Heart left ventricle (tissue), 13 donors: ENCODE results near the gene DGKG.

Source experiments
- CTCF ChIP-seq, 12 donors: fragments of 200-600 bp; sonication (generic) in 4 of 12; IDR thresholded peaks; one replicate each; pipeline versions ENCODE4 v1.5.0 to v1.8.0; 2018 to 2022; ENCODE audit warnings: antibody characterized with exemption in 12 of 12, mild to moderate bottlenecking in 5 of 12
- POLR2A ChIP-seq, 2 donors: fragments of 450-650 bp; IDR thresholded peaks; one replicate each; pipeline ENCODE4 v1.6.1; 2017; ENCODE audit warnings: antibody characterized with exemption in 2 of 2, mild to moderate bottlenecking in 2 of 2, moderate library complexity in 2 of 2
- donor health status: ischemic (EF 13 %, LVEDD 7.1; RV severe dilation, severe dysfunction).
- donor health status: DM: no; HTN: yes; CAD: no.
- donor health status: DM: no; HTN: no; CAD: no.
- donor health status: ischemic (EF 25% LVEDD 6.9; RV normal size, moderate dysfunction).
- donor health status: ischemic (EF 25% LVEDD 5.7; RV mildly dilated, moderate dysfunction).
- donor health status: ischemic (EF 35%, LVEDD 5.7; RV mildly dilated, moderate dysfunction).
- donor health status: nonischemic (EF 11% LVEDD 7.7; RV severe dilation, severe dysfunction).
- donor health status: DM: yes; HTN: yes; CAD: no.
- donor health status: PGD.
- donor health status: ischemic (EF 29% LVEDD 5.4; RV normal size, mild dysfunction).
- donor health status: nonischemic (EF 23%, LVEDD 6.1; RV moderate dilation, normal function).

GRCh38 chr3:186369217-186369616 lies 7.2 kb upstream of the DGKG start:
- TF ChIP-seq CTCF (IDR thresholded peaks at IDR 0.05) (no peak), POLR2A (IDR thresholded peaks at IDR 0.05) (no peak)
